ENCODE measurements around the gene ZBTB3. TPM values are rescaled to one million over a fixed set of nuclear protein-coding genes. Genes with fewer than 3 reads are reported as not detected.

The ZBTB3 gene
- total RNA-seq, 1 experiment from 2014 or later = 43.4 TPM

GRCh38 chr11:62771144-62772021, 17.4 kb upstream of the ZBTB3 start, which contains the start of gene TAF6L:
Gene TAF6L, plus strand, starts transcription at chr11:62771396. Its CDS starts 4,388 bp downstream, at chr11:62775784.
- Mint-ChIP-seq H3K27ac (peak within 1 kb of the TSS; percentile 95 to 100 (median 98)), H3K4me1 (peaks cover 16 to 19% of the 10 kb centered on the region in 2 experiments), H3K36me3 (ENCODE audit: insufficient read depth in 1 of 3, low read depth in 3 of 3) (peaks cover 18 to 38% (median 28%) of the 10 kb centered on the region in 3 experiments), H3K27me3 (ENCODE audit: low read depth) (no peaks in the 10 kb centered on the region), H3K4me3 (peak within 1 kb of the TSS; percentile 87 to 94), H3K9me3 (no peaks in the 10 kb centered on the region; a peak in 1 of 5 replicates)
- no peak within 1 kb of the TSS for H4K8ac ChIP-seq (replicated peaks; ENCODE audit: insufficient read length, low read depth, low read length)
- H3K4me2 ChIP-seq (ENCODE audit: insufficient read depth, insufficient read length, low read length) = peak within 1 kb of the TSS; percentile 78
- H2BK12ac ChIP-seq (ENCODE audit: insufficient read length, low read depth, low read length) = no peak within 1 kb of the TSS
- H3K56ac ChIP-seq (ENCODE audit: insufficient read length, low read depth, low read length) = no peak within 1 kb of the TSS
- H2BK20ac ChIP-seq (ENCODE audit: low read depth, low read length, poor library complexity, severe bottlenecking) = no peak within 1 kb of the TSS
- H3T11ph ChIP-seq (ENCODE audit: low read length) = no peak within 1 kb of the TSS
- H3K79me2 ChIP-seq (ENCODE audit: insufficient read depth, low read length) = peaks cover 3% of the 10 kb centered on the region
- peak within 1 kb of the TSS; percentile 83; the same call in 1 of the 2 replicates for H3K14ac ChIP-seq (ENCODE audit: insufficient read depth, low read length)
- H3K23ac ChIP-seq (ENCODE audit: insufficient read length, low read depth, low read length) = no peak within 1 kb of the TSS
- no peak within 1 kb of the TSS for H4K91ac ChIP-seq (ENCODE audit: insufficient read length, low read depth, low read length)
- H2AK5ac ChIP-seq (ENCODE audit: insufficient read length, low read length) = no peak within 1 kb of the TSS
- H2AFZ ChIP-seq (ENCODE audit: low read length) = no peak within 1 kb of the TSS
- no peak within 1 kb of the TSS for H3K4ac ChIP-seq (ENCODE audit: low read depth, low read length)
- peaks cover 3% of the 10 kb centered on the region for H3K23me2 ChIP-seq (ENCODE audit: insufficient read length, low read depth, low read length, poor library complexity, severe bottlenecking)
- peak within 1 kb of the TSS; percentile 90 for H3K18ac ChIP-seq (ENCODE audit: insufficient read length, low read depth, low read length)
- peak; percentile 98 for DNase-seq
- H4K5ac ChIP-seq (ENCODE audit: insufficient read length, low read depth, low read length) = no peak within 1 kb of the TSS
- H2BK120ac ChIP-seq (ENCODE audit: low read depth, low read length, poor library complexity, severe bottlenecking) = no peak within 1 kb of the TSS
- H2BK5ac ChIP-seq (ENCODE audit: insufficient read length, low read length) = no peak within 1 kb of the TSS
- no peaks in the 10 kb centered on the region for H3K79me1 ChIP-seq (ENCODE audit: insufficient read depth, low read depth, low read length, poor library complexity, severe bottlenecking)
- peak within 1 kb of the TSS; percentile 74 for H3K9ac ChIP-seq (ENCODE audit: extremely low read depth, insufficient read length, low read length)
- no peaks in the 10 kb centered on the region for H3K27me3 ChIP-seq (ENCODE audit: insufficient read depth, low read length)
- H3K9me3 ChIP-seq (ENCODE audit: control insufficient read depth, low read depth, low read length) = no peaks in the 10 kb centered on the region
- H3K4me1 ChIP-seq (ENCODE audit: insufficient read depth, low read length) = no peaks in the 10 kb centered on the region
- no peaks in the 10 kb centered on the region for H4K20me1 ChIP-seq (ENCODE audit: control insufficient read depth, insufficient read depth, insufficient read length)
- H2BK15ac ChIP-seq (ENCODE audit: low read depth, low read length) = no peak within 1 kb of the TSS
- peak within 1 kb of the TSS; percentile 20 for H3K27ac ChIP-seq (ENCODE audit: insufficient read length, low read depth, low read length)
- no peak for TF ChIP-seq CTCF (conservative IDR thresholded peaks at IDR 0.05)
- WGBS (ENCODE audit: extremely low coverage, insufficient read length, low lambda C conversion rate) = no CpG with 5 or more reads among the region's 60 CpGs
